Tibial artery (tissue), 4 donors: Measurements from ENCODE around the gene DHX38.

Experiments used
- DNase-seq, 2 donors: peaks; one replicate each; pipeline ENCODE4 v3.0.0-alpha.2; 2019
- H3K27ac ChIP-seq, 2 donors: fragments of 200-600 bp; sonication (generic) in 1 of 2; 1 replicate in 1 of 2; 2 replicates in 1 of 2; pipeline ENCODE4 v1.5.1; 2018 to 2019; ENCODE audit warnings: mild to moderate bottlenecking in 1 of 2
- H3K27me3 ChIP-seq, 2 donors: fragments of 200-600 bp; sonication (generic) in 1 of 2; one replicate each; pipeline versions ENCODE4 v1.5.1 to v1.6.0; 2016 to 2019
- H3K36me3 ChIP-seq, 3 donors: fragments of 200-600 bp; sonication (generic) in 2 of 3; one replicate each; pipeline ENCODE4 v1.5.1; 2016 to 2019; ENCODE audit warnings: mild to moderate bottlenecking in 2 of 3
- H3K4me1 ChIP-seq, 4 donors: fragments of 200-600 bp; sonication (generic) in 2 of 4; 1 replicate in 3 of 4; 2 replicates in 1 of 4; pipeline ENCODE4 v1.5.1; 2016 to 2019
- H3K4me3 ChIP-seq, 2 donors: fragments of 200-600 bp; sonication (generic) in 1 of 2; 1 replicate in 1 of 2; 2 replicates in 1 of 2; pipeline ENCODE4 v1.5.1; 2018 to 2019; ENCODE audit warnings: mild to moderate bottlenecking in 2 of 2
- H3K9me3 ChIP-seq, 3 donors: fragments of 200-600 bp; sonication (generic) in 1 of 3; one replicate each; pipeline ENCODE4 v1.5.1; 2016 to 2019
- intact Hi-C: fragments of 100-400 bp; cut with DNase I; formaldehyde crosslinking; loops from one replicate; pipeline ENCODE4 v1.15.0; 2023; ENCODE audit warnings: low total_unique reads
- TF ChIP-seq, protein P1 (sequence below), 2 experiments: fragments of 200-600 bp in 1 of 2; fragments of 450-650 bp in 1 of 2; IDR thresholded peaks; one replicate each; pipeline ENCODE4 v1.5.1; 2017 to 2019; ENCODE audit warnings: antibody characterized with exemption in 2 of 2, mild to moderate bottlenecking in 1 of 2, moderate library complexity in 1 of 2

Gene DHX38

DNA sequence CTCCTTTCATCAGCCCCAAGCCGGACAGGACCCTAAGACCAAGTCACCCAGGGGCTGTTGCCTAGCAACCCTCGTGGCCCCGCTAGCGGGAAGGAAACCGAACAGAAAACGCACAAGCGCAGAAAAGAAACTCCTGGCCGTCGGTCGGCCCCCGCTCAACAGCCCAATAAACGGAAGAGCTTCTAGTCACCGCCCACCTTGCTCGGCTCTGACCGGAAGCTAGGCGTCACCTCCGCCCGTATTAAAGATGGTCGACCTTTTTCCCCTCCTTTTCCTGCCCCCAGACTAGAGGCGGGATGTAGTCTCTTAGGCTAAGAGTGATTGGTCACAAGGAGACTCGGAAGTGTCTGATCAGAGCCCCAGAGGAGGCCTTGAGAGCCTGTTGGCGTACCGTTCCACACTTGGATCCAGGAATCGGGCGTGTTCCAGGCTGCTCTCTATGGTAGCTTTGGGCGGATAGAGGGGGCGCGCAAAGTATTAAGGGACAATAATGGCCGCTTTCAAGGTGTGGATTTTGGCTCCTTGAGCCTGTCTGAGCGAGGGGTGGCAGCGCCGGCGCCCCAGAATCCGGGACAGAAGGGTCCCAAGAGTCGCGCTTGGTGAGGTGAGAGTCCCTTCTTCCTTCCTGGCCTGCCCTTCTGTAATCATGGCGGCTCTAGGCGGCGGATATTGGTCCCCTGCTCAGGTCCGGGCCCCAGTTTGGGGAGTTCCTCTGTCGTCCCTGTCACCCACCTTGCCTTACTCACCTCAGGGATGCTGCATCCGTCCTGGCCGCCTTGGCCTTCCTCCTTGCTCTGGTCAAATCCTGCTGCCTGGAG, at the start of gene DHX38, which contains the start of gene TXNL4B:
Gene DHX38, plus strand, starts transcription at position 400 of the 818 bp plus-strand sequence. CDS start 2,311 bp downstream, outside the sequence.
Gene TXNL4B, minus strand, starts transcription at position 173 of the 818 bp plus-strand sequence. CDS start 2,871 bp downstream, outside the sequence.
- peaks cover 38 to 47% (median 47%) of the 10 kb centered on the region in 3 donors for H3K36me3 ChIP-seq
- peak within 1 kb of the TSS; percentile 67 to 68 for H3K4me3 ChIP-seq
- H3K4me1 ChIP-seq: peaks cover 0 to 40% (median 26%) of the 10 kb centered on the region in 4 donors
- no peaks in the 10 kb centered on the region for H3K9me3 ChIP-seq
- TF ChIP-seq, protein P1, sequence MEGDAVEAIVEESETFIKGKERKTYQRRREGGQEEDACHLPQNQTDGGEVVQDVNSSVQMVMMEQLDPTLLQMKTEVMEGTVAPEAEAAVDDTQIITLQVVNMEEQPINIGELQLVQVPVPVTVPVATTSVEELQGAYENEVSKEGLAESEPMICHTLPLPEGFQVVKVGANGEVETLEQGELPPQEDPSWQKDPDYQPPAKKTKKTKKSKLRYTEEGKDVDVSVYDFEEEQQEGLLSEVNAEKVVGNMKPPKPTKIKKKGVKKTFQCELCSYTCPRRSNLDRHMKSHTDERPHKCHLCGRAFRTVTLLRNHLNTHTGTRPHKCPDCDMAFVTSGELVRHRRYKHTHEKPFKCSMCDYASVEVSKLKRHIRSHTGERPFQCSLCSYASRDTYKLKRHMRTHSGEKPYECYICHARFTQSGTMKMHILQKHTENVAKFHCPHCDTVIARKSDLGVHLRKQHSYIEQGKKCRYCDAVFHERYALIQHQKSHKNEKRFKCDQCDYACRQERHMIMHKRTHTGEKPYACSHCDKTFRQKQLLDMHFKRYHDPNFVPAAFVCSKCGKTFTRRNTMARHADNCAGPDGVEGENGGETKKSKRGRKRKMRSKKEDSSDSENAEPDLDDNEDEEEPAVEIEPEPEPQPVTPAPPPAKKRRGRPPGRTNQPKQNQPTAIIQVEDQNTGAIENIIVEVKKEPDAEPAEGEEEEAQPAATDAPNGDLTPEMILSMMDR (IDR thresholded peaks at IDR 0.05): peak in 1 of 2 experiments; percentile 7
- H3K27ac ChIP-seq: peak within 1 kb of the TSS; percentile 86 to 88
- peak; percentile 95 to 97 for DNase-seq
- H3K27me3 ChIP-seq: no peaks in the 10 kb centered on the region
- intact Hi-C loops: no loop called here

- intact Hi-C loops: no loop called here
- no peaks in the 10 kb centered on the region for H3K4me1 ChIP-seq
- no peak overlapping the region for H3K27ac ChIP-seq
- H3K27me3 ChIP-seq: no peaks in the 10 kb centered on the region
- TF ChIP-seq, protein P1 (IDR thresholded peaks at IDR 0.05): no peak
- no peak overlapping the region for H3K4me3 ChIP-seq
- DNase-seq: no peak
- no peaks in the 10 kb centered on the region for H3K9me3 ChIP-seq
- H3K36me3 ChIP-seq: peaks cover 10 to 28% (median 14%) of the 10 kb centered on the region in 3 donors
Observed at GRCh38 chr16:72044296-72044695, 49.4 kb upstream of the DHX38 start.

- intact Hi-C loops: no loop called here
- Histone ChIP-seq H3K4me1 (no peaks in the 10 kb centered on the region), H3K27me3 (no peaks in the 10 kb centered on the region), H3K4me3 (no peak overlapping the region), H3K27ac (no peak overlapping the region), H3K9me3 (peaks cover 0 to 5% (median 0%) of the 10 kb centered on the region in 3 donors), H3K36me3 (peaks cover 10 to 28% (median 14%) of the 10 kb centered on the region in 3 donors)
- DNase-seq: no peak
- TF ChIP-seq, protein P1 (IDR thresholded peaks at IDR 0.05): no peak
Observed at GRCh38 chr16:72044825-72045359, 48.8 kb upstream of the DHX38 start.

DNA sequence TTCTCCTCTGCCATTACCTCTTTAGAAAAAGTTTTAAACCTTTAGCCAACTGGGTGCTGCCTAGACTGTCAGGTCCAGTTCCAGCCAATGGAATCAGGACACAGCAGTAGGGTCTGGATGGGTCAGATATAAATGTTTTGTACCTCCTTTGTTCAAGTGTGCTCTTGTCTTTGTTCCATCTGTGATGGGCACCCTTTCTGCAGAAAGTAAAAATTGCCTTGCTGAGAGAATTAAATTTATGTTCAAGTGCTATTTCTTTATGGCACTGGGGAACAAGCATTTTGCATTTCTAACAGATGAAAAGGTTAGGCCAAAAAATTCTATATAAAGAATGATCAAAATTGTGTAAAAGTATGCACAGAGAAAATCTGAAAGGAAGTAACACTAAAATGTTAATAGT, 44.5 kb upstream of the DHX38 start:
- intact Hi-C loops: no loop called here
- no peak for DNase-seq
- H3K36me3 ChIP-seq: peaks cover 0 to under 1% (median 0%) of the 10 kb centered on the region in 3 donors
- TF ChIP-seq, protein P1 (IDR thresholded peaks at IDR 0.05): no peak
- H3K27ac ChIP-seq: no peak overlapping the region
- H3K9me3 ChIP-seq: peaks cover 0 to 6% (median 0%) of the 10 kb centered on the region in 3 donors
- H3K4me1 ChIP-seq: no peaks in the 10 kb centered on the region
- no peaks in the 10 kb centered on the region for H3K27me3 ChIP-seq
- H3K4me3 ChIP-seq: no peak overlapping the region

DNA sequence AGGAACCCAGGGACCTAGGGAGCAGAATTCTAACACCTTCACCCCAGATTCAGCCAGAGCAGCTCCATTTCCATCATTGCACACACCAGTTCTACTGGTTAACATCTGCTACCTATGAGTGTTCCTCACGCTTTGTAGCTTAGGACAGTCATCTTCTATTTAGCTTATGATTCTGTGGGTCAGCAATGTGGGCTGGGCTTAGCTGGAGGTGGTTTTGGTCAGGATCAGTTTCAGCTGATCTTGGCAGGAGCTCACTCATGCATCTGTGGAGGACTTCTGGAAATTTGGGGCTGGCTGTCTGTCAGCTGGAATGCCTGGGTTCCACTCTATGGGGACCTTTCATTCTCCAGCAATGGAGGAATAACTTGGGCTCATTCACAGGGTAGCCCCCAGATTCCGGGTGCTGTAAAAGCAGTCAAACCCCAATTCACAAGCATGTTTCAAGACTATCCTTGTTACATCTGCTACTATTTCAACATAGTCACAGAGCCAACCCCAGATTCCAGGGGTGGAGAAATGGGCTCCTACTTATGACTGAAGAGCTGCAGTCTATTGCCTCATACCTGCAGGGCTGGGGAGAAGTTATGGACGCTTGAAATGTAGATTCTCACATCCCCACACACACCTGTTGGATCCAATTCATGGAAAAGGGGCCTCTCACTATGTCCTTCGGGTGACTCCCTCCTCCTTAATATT, 42.7 kb upstream of the DHX38 start:
- no peak overlapping the region for H3K4me3 ChIP-seq
- H3K27ac ChIP-seq: no peak overlapping the region
- intact Hi-C loops: no loop called here
- DNase-seq: no peak
- no peaks in the 10 kb centered on the region for H3K36me3 ChIP-seq
- H3K9me3 ChIP-seq: peaks cover 0 to 6% (median 0%) of the 10 kb centered on the region in 3 donors
- no peaks in the 10 kb centered on the region for H3K4me1 ChIP-seq
- TF ChIP-seq, protein P1 (IDR thresholded peaks at IDR 0.05): no peak
- no peaks in the 10 kb centered on the region for H3K27me3 ChIP-seq
